ENCODE measurements around the gene GALNS. TPM values are rescaled to one million over a fixed set of nuclear protein-coding genes. Genes with fewer than 3 reads are reported as not detected.

The GALNS gene
- total and polyA plus RNA-seq, 4 donors = 6.8 to 20.6 (median 10.8) TPM

DNA sequence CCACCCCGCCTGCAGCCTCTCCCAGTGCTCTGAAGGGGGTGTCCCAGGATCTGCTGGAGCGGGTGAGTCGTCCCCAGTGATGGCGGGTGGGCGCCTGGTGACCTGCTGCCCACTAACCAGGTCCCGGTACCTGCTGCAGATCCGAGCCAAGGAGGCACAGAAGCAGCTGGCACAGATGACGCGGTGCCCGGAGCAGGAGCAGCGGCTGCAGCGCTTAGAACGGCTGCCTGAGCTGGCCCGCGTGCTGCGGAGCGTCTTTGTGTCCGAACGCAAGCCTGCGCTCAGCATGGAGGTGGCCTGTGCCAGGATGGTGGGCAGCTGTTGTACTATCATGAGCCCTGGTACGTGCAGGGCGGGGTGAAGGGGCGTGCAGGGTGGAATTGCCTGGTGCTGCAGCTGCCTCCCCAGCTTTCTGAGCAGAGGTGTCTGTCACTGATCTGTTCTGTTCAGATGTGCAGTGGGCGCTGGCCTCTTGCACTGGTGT lies 49.6 kb downstream of the GALNS start (continued):
- TF ChIP-seq, protein P1, sequence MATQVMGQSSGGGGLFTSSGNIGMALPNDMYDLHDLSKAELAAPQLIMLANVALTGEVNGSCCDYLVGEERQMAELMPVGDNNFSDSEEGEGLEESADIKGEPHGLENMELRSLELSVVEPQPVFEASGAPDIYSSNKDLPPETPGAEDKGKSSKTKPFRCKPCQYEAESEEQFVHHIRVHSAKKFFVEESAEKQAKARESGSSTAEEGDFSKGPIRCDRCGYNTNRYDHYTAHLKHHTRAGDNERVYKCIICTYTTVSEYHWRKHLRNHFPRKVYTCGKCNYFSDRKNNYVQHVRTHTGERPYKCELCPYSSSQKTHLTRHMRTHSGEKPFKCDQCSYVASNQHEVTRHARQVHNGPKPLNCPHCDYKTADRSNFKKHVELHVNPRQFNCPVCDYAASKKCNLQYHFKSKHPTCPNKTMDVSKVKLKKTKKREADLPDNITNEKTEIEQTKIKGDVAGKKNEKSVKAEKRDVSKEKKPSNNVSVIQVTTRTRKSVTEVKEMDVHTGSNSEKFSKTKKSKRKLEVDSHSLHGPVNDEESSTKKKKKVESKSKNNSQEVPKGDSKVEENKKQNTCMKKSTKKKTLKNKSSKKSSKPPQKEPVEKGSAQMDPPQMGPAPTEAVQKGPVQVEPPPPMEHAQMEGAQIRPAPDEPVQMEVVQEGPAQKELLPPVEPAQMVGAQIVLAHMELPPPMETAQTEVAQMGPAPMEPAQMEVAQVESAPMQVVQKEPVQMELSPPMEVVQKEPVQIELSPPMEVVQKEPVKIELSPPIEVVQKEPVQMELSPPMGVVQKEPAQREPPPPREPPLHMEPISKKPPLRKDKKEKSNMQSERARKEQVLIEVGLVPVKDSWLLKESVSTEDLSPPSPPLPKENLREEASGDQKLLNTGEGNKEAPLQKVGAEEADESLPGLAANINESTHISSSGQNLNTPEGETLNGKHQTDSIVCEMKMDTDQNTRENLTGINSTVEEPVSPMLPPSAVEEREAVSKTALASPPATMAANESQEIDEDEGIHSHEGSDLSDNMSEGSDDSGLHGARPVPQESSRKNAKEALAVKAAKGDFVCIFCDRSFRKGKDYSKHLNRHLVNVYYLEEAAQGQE (IDR thresholded peaks at IDR 0.05) = no peak
- TF ChIP-seq, protein P2, sequence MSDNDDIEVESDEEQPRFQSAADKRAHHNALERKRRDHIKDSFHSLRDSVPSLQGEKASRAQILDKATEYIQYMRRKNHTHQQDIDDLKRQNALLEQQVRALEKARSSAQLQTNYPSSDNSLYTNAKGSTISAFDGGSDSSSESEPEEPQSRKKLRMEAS (IDR thresholded peaks at IDR 0.05) = no peak
- TF ChIP-seq SP1 (IDR thresholded peaks at IDR 0.05) (no peak), TAF1 (conservative IDR thresholded peaks at IDR 0.05) (no peak), EGR1 (IDR thresholded peaks at IDR 0.05; ENCODE audit: low read depth in 2 of 2) (no peak), FOXA2 (IDR thresholded peaks at IDR 0.05) (no peak), RAD21 (IDR thresholded peaks at IDR 0.05) (no peak), RXRA (IDR thresholded peaks at IDR 0.05) (no peak)

DNA sequence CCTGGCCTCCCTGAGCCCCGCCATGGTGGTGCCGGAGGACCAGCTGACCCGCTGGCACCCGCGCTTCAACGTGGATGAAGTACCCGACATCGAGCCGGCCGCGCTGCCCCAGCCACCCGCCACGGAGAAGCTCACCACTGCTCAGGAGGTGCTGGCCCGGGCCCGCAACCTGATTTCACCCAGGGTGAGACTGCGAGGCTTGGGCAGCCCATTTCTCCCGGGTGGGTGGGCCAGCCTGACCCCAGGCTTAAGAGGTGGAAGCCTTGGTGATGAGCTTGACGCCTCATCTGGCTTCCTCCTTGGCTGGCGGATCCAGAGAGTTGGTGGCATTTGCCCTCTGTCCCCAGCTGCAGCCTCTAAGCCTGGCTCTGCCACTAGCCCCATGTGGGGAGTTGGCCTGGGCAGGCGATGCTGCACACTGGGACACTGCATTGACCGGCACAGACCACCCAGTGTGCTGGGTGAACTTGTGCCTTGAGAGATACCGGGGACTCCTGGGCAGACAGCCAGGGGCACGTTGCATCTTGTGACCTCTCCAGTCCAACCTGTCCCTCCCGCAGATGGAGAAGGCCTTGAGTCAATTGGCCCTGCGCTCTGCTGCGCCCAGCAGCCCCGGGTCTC lies 50.1 kb downstream of the GALNS start:
- 88% methylated on average over 27 of the region's 27 CpGs for whole genome bisulfite sequencing
- TF ChIP-seq RAD21 (IDR thresholded peaks at IDR 0.05) = no peak
- TF ChIP-seq YY1 (IDR thresholded peaks at IDR 0.05) = no peak
- no peak for TF ChIP-seq NR2F2 (IDR thresholded peaks at IDR 0.05)
- no peak for TF ChIP-seq FOXA2 (IDR thresholded peaks at IDR 0.05)
- TF ChIP-seq FOXA1 (IDR thresholded peaks at IDR 0.05) = no peak
- TF ChIP-seq JUND (IDR thresholded peaks at IDR 0.05) = no peak
- no peak for TF ChIP-seq EGR1 (IDR thresholded peaks at IDR 0.05; ENCODE audit: low read depth in 2 of 2)
- no peak for TF ChIP-seq TAF1 (conservative IDR thresholded peaks at IDR 0.05)
- no peak for TF ChIP-seq RXRA (IDR thresholded peaks at IDR 0.05)
- TF ChIP-seq, protein P3, sequence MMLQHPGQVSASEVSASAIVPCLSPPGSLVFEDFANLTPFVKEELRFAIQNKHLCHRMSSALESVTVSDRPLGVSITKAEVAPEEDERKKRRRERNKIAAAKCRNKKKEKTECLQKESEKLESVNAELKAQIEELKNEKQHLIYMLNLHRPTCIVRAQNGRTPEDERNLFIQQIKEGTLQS (IDR thresholded peaks at IDR 0.05) = no peak
- TF ChIP-seq, protein P1 (IDR thresholded peaks at IDR 0.05) = no peak
- no peak for TF ChIP-seq SP1 (IDR thresholded peaks at IDR 0.05)
- no peak for TF ChIP-seq HNF4A (conservative IDR thresholded peaks at IDR 0.05)
- TF ChIP-seq HNF4G (IDR thresholded peaks at IDR 0.05) = no peak
- Histone ChIP-seq H3K4me1 (ENCODE audit: control insufficient read depth in 4 of 4, insufficient read depth in 4 of 4, low read length in 3 of 4) (peaks cover 14 to 38% (median 20%) of the 10 kb centered on the region in 4 donors), H3K4me3 (ENCODE audit: low read depth in 1 of 3, low read length in 3 of 3) (no peak overlapping the region), H3K27ac (ENCODE audit: low read depth in 1 of 2, low read length in 2 of 2) (no peak overlapping the region), H3K36me3 (ENCODE audit: control insufficient read depth in 4 of 4, insufficient read depth in 3 of 4, low read depth in 1 of 4, low read length in 3 of 4) (peaks cover 0 to 8% (median 3%) of the 10 kb centered on the region in 4 donors), H3K27me3 (ENCODE audit: control insufficient read depth in 4 of 4, insufficient read depth in 4 of 4, low read length in 3 of 4) (no peaks in the 10 kb centered on the region), H3K9ac (ENCODE audit: low read depth in 1 of 2, low read length in 2 of 2) (no peak overlapping the region), H3K9me3 (ENCODE audit: control insufficient read depth in 4 of 4, low read length in 3 of 4) (no peaks in the 10 kb centered on the region)
- DNase-seq (ENCODE audit: low spot score) = no peak
